ENCODE results near the gene NFE2L3.
"Not testable (repeated sequence)": the region's sequence is repeated elsewhere in the genome, so short reads cannot be mapped to it uniquely, and the experiment has no call there.

The NFE2L3 gene

GRCh38 chr7:26135076-26135475 is 16.9 kb upstream of the NFE2L3 start:
- H3K9me3 Mint-ChIP-seq = no peaks in the 10 kb centered on the region
- H3K4me3 Mint-ChIP-seq = no peak overlapping the region
- no peak for ATAC-seq (replicated peaks; ENCODE audit: extremely low read depth, poor library complexity, severe bottlenecking)
- H3K4me1 Mint-ChIP-seq = no peaks in the 10 kb centered on the region
- peaks cover 25% of the 10 kb centered on the region for H3K27me3 Mint-ChIP-seq
- peaks cover 2% of the 10 kb centered on the region for H3K36me3 Mint-ChIP-seq (ENCODE audit: insufficient read depth)
- DNase-seq (ENCODE audit: low spot score in 2 of 2) = no peak
- no peak overlapping the region for H3K27ac Mint-ChIP-seq (ENCODE audit: low read depth)

GRCh38 chr7:26135551-26135950 is 16.4 kb upstream of the NFE2L3 start:
- peaks cover 21% of the 10 kb centered on the region for H3K27me3 Mint-ChIP-seq
- DNase-seq (ENCODE audit: low spot score in 2 of 2) (no peak), ATAC-seq (replicated peaks; ENCODE audit: extremely low read depth, poor library complexity, severe bottlenecking) (no peak)
- no peak overlapping the region for H3K27ac Mint-ChIP-seq (ENCODE audit: low read depth)
- H3K4me3 Mint-ChIP-seq = no peak overlapping the region
- H3K9me3 Mint-ChIP-seq = no peaks in the 10 kb centered on the region
- H3K4me1 Mint-ChIP-seq = no peaks in the 10 kb centered on the region
- peaks cover 2% of the 10 kb centered on the region for H3K36me3 Mint-ChIP-seq (ENCODE audit: insufficient read depth)

- no peak overlapping the region for H3K27ac Mint-ChIP-seq (ENCODE audit: low read depth)
Measured at GRCh38 chr7:26136831-26137230, 15.2 kb upstream of the NFE2L3 start.

GRCh38 chr7:26140380-26140779 is 11.6 kb upstream of the NFE2L3 start:
- no peak overlapping the region for H3K4me3 Mint-ChIP-seq
- H3K27me3 Mint-ChIP-seq = peaks cover 22% of the 10 kb centered on the region
- no peaks in the 10 kb centered on the region for H3K36me3 Mint-ChIP-seq (ENCODE audit: insufficient read depth)
- H3K9me3 Mint-ChIP-seq = no peaks in the 10 kb centered on the region
- no peak for DNase-seq (ENCODE audit: low spot score in 2 of 2)
- no peaks in the 10 kb centered on the region for H3K4me1 Mint-ChIP-seq
- ATAC-seq (replicated peaks; ENCODE audit: extremely low read depth, poor library complexity, severe bottlenecking) = no peak
- H3K27ac Mint-ChIP-seq (ENCODE audit: low read depth) = no peak overlapping the region

More at GRCh38 chr7:26136831-26137230, 15.2 kb upstream of the NFE2L3 start:
- Mint-ChIP-seq H3K9me3 (no peaks in the 10 kb centered on the region), H3K36me3 (ENCODE audit: insufficient read depth) (peaks cover 2% of the 10 kb centered on the region), H3K4me3 (no peak overlapping the region), H3K4me1 (no peaks in the 10 kb centered on the region), H3K27me3 (peaks cover 13% of the 10 kb centered on the region)
- DNase-seq (ENCODE audit: low spot score in 2 of 2) (no peak), ATAC-seq (replicated peaks; ENCODE audit: extremely low read depth, poor library complexity, severe bottlenecking) (no peak)

- Mint-ChIP-seq H3K27me3 (peaks cover 22% of the 10 kb centered on the region), H3K9me3 (no peaks in the 10 kb centered on the region), H3K4me1 (no peaks in the 10 kb centered on the region), H3K27ac (ENCODE audit: low read depth) (no peak overlapping the region), H3K36me3 (ENCODE audit: insufficient read depth) (no peaks in the 10 kb centered on the region), H3K4me3 (no peak overlapping the region)
- no peak for DNase-seq (ENCODE audit: low spot score in 2 of 2)
- ATAC-seq (replicated peaks; ENCODE audit: extremely low read depth, poor library complexity, severe bottlenecking) = no peak
Measured at GRCh38 chr7:26141077-26141476, 10.9 kb upstream of the NFE2L3 start.

GRCh38 chr7:26143298-26144048 is 8.5 kb upstream of the NFE2L3 start:
- Mint-ChIP-seq H3K4me1 (no peaks in the 10 kb centered on the region), H3K27me3 (peaks cover 22% of the 10 kb centered on the region), H3K36me3 (ENCODE audit: insufficient read depth) (no peaks in the 10 kb centered on the region), H3K27ac (ENCODE audit: low read depth) (no peak overlapping the region), H3K4me3 (no peak overlapping the region), H3K9me3 (no peaks in the 10 kb centered on the region)
- ATAC-seq (replicated peaks; ENCODE audit: extremely low read depth, poor library complexity, severe bottlenecking) = no peak
- no peak for DNase-seq (ENCODE audit: low spot score in 2 of 2)

- no peaks in the 10 kb centered on the region for H3K9me3 Mint-ChIP-seq
- H3K36me3 Mint-ChIP-seq (ENCODE audit: insufficient read depth) = no peaks in the 10 kb centered on the region
- H3K4me3 Mint-ChIP-seq = no peak overlapping the region
- peaks cover 22% of the 10 kb centered on the region for H3K27me3 Mint-ChIP-seq
- DNase-seq (ENCODE audit: low spot score in 2 of 2) (no peak), ATAC-seq (replicated peaks; ENCODE audit: extremely low read depth, poor library complexity, severe bottlenecking) (no peak)
- no peaks in the 10 kb centered on the region for H3K4me1 Mint-ChIP-seq
- H3K27ac Mint-ChIP-seq (ENCODE audit: low read depth) = no peak overlapping the region
Measured at GRCh38 chr7:26144184-26145080, 7.6 kb upstream of the NFE2L3 start.

- Mint-ChIP-seq H3K4me3 (no peak overlapping the region), H3K27ac (ENCODE audit: low read depth) (no peak overlapping the region), H3K27me3 (peaks cover 22% of the 10 kb centered on the region), H3K9me3 (no peaks in the 10 kb centered on the region), H3K4me1 (no peaks in the 10 kb centered on the region), H3K36me3 (ENCODE audit: insufficient read depth) (no peaks in the 10 kb centered on the region)
- ATAC-seq (replicated peaks; ENCODE audit: extremely low read depth, poor library complexity, severe bottlenecking) = no peak
- DNase-seq (ENCODE audit: low spot score in 2 of 2) = no peak
Measured at GRCh38 chr7:26145238-26145637, 6.8 kb upstream of the NFE2L3 start.

GRCh38 chr7:26147030-26147429 is 5.0 kb upstream of the NFE2L3 start:
- no peaks in the 10 kb centered on the region for H3K36me3 Mint-ChIP-seq (ENCODE audit: insufficient read depth)
- H3K27ac Mint-ChIP-seq (ENCODE audit: low read depth) = no peak overlapping the region
- ATAC-seq (replicated peaks; ENCODE audit: extremely low read depth, poor library complexity, severe bottlenecking) = no peak
- no peak overlapping the region for H3K4me3 Mint-ChIP-seq
- no peak for DNase-seq (ENCODE audit: low spot score in 2 of 2)
- no peaks in the 10 kb centered on the region for H3K9me3 Mint-ChIP-seq
- peaks cover 22% of the 10 kb centered on the region for H3K27me3 Mint-ChIP-seq
- peaks cover 16% of the 10 kb centered on the region for H3K4me1 Mint-ChIP-seq

GRCh38 chr7:26147646-26148306 is 4.2 kb upstream of the NFE2L3 start:
- not testable (repeated sequence) for H3K9me3 Mint-ChIP-seq; H3K4me3 Mint-ChIP-seq; H3K27ac Mint-ChIP-seq (ENCODE audit: low read depth); ATAC-seq (replicated peaks; ENCODE audit: extremely low read depth, poor library complexity, severe bottlenecking); H3K36me3 Mint-ChIP-seq (ENCODE audit: insufficient read depth); DNase-seq (ENCODE audit: low spot score in 2 of 2)
- Mint-ChIP-seq H3K4me1 (peaks cover 16% of the 10 kb centered on the region), H3K27me3 (peaks cover 22% of the 10 kb centered on the region)

GRCh38 chr7:26148307-26148700 is 3.7 kb upstream of the NFE2L3 start:
- H3K9me3 Mint-ChIP-seq; H3K36me3 Mint-ChIP-seq (ENCODE audit: insufficient read depth); ATAC-seq (replicated peaks; ENCODE audit: extremely low read depth, poor library complexity, severe bottlenecking); H3K4me3 Mint-ChIP-seq; DNase-seq (ENCODE audit: low spot score in 2 of 2); H3K27ac Mint-ChIP-seq (ENCODE audit: low read depth): not testable (repeated sequence)
- peaks cover 20% of the 10 kb centered on the region for H3K4me1 Mint-ChIP-seq
- peaks cover 18% of the 10 kb centered on the region for H3K27me3 Mint-ChIP-seq

- H3K4me1 Mint-ChIP-seq = peaks cover 32% of the 10 kb centered on the region
Measured at GRCh38 chr7:26149391-26149977, 2.5 kb upstream of the NFE2L3 start.

More at GRCh38 chr7:26149391-26149977, 2.5 kb upstream of the NFE2L3 start:
- no peak for DNase-seq (ENCODE audit: low spot score in 2 of 2)
- ATAC-seq (replicated peaks; ENCODE audit: extremely low read depth, poor library complexity, severe bottlenecking) = no peak
- Mint-ChIP-seq H3K27ac (ENCODE audit: low read depth) (no peak overlapping the region), H3K36me3 (ENCODE audit: insufficient read depth) (peaks cover 4% of the 10 kb centered on the region), H3K4me3 (no peak overlapping the region), H3K27me3 (peaks cover 7% of the 10 kb centered on the region), H3K9me3 (no peaks in the 10 kb centered on the region)
